NB4 (cell line): ENCODE data around the gene PRAMEF11.

ENCODE experiments used
- DNase-seq: peaks from one replicate; pipeline ENCODE4 v3.0.0; 2010; ENCODE audit warnings: low read depth
- H3K4me3 ChIP-seq: one replicate; pipeline ENCODE4 v1.5.1; 2011; ENCODE audit warnings: mild to moderate bottlenecking, low read depth, low read length, moderate library complexity
- MYC ChIP-seq: IDR thresholded peaks from 2 replicates; pipeline ENCODE4 v1.6.1; 2011; ENCODE audit warnings: low read depth, low read length
- POLR2A ChIP-seq: IDR thresholded peaks from 2 replicates; pipeline ENCODE4 v1.6.1; 2011; ENCODE audit warnings: mild to moderate bottlenecking; ENCODE audit not compliant: insufficient read length; ENCODE audit errors: extremely low read depth
- TF ChIP-seq, protein P1 (sequence below): IDR thresholded peaks from one replicate; pipeline ENCODE4 v1.5.1; 2012; ENCODE audit warnings: low read depth, low read length
- TF ChIP-seq, protein P2 (sequence below): IDR thresholded peaks from 2 replicates; pipeline ENCODE4 v1.6.1; 2011; ENCODE audit warnings: low read depth, low read length

Gene PRAMEF11

DNA sequence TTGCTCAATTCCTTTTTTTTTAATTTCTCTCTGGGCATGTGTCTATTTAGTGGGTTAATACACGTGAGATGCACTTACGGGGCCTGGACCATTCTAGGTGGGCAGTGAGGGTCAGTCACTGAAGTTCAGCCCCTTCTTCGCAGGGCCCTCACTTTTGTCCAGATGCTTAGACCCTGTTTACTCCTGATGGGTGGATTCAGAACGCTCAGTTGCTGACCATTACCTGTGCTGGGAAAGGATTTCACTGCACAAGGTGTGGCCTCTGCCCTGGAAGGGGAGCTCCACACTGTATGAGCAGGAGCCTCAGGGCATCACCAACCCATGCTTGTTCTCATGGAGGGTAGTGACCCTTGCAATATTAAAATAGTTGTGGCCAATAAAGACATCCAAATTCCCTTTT is 53.1 kb downstream of the PRAMEF11 start:
- no peak overlapping the region for H3K4me3 ChIP-seq
- DNase-seq: no peak
- TF ChIP-seq, protein P1, sequence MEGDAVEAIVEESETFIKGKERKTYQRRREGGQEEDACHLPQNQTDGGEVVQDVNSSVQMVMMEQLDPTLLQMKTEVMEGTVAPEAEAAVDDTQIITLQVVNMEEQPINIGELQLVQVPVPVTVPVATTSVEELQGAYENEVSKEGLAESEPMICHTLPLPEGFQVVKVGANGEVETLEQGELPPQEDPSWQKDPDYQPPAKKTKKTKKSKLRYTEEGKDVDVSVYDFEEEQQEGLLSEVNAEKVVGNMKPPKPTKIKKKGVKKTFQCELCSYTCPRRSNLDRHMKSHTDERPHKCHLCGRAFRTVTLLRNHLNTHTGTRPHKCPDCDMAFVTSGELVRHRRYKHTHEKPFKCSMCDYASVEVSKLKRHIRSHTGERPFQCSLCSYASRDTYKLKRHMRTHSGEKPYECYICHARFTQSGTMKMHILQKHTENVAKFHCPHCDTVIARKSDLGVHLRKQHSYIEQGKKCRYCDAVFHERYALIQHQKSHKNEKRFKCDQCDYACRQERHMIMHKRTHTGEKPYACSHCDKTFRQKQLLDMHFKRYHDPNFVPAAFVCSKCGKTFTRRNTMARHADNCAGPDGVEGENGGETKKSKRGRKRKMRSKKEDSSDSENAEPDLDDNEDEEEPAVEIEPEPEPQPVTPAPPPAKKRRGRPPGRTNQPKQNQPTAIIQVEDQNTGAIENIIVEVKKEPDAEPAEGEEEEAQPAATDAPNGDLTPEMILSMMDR: no peak
- TF ChIP-seq MYC (no peak), POLR2A (no peak)
- TF ChIP-seq, protein P2, sequence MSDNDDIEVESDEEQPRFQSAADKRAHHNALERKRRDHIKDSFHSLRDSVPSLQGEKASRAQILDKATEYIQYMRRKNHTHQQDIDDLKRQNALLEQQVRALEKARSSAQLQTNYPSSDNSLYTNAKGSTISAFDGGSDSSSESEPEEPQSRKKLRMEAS: no peak

DNA sequence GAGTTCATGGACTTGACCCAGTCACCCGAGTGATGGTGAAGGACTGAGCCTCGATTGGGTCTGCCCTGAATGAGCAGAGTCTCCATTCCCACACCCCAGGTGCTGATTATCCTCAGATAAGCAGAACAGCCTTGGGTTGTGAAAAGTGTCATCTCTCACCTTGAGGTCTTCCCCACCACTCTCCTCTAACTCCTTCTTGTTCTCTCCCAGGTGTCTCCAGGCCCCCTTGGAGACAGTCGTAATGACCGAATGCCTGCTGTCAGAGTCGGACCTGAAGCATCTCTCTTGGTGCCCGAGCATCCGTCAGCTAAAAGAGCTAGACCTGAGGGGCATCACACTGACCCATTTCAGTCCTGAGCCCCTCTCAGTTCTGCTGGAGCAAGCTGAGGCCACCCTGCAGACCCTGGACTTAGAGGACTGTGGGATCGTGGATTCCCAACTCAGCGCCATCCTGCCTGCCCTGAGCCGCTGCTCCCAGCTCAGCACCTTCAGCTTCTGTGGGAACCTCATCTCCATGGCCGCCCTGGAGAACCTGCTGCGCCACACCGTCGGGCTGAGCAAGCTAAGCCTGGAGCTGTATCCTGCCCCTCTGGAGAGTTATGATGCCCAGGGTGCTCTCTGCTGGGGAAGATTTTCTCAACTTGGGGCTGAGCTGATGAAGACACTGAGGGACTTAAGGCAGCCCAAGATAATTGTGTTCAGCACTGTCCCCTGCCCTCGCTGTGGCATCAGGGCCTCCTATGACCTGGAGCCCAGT is 54.2 kb downstream of the PRAMEF11 start:
- TF ChIP-seq, protein P1: no peak
- TF ChIP-seq, protein P2: no peak
- TF ChIP-seq POLR2A: no peak
- no peak for TF ChIP-seq MYC
- no peak overlapping the region for H3K4me3 ChIP-seq
- no peak for DNase-seq

DNA sequence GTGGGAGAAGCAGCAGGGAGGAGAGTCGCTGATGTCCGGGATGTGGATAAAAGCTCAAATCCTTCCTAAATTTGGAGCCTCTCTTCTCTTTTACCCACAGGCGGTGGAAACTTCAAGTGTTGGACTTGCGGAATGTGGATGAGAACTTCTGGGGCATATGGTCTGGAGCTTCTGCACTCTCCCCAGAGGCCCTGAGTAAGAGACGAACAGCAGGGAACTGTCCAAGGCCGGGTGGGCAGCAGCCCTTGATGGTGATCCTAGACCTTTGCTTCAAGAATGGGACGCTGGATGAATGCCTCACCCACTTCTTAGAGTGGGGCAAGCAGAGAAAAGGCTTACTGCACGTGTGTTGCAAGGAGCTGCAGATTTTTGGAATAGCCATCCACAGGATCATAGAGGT is 55.8 kb downstream of the PRAMEF11 start:
- DNase-seq: no peak
- TF ChIP-seq MYC (no peak), POLR2A (no peak)
- TF ChIP-seq, protein P1: no peak
- TF ChIP-seq, protein P2: no peak
- no peak overlapping the region for H3K4me3 ChIP-seq

DNA sequence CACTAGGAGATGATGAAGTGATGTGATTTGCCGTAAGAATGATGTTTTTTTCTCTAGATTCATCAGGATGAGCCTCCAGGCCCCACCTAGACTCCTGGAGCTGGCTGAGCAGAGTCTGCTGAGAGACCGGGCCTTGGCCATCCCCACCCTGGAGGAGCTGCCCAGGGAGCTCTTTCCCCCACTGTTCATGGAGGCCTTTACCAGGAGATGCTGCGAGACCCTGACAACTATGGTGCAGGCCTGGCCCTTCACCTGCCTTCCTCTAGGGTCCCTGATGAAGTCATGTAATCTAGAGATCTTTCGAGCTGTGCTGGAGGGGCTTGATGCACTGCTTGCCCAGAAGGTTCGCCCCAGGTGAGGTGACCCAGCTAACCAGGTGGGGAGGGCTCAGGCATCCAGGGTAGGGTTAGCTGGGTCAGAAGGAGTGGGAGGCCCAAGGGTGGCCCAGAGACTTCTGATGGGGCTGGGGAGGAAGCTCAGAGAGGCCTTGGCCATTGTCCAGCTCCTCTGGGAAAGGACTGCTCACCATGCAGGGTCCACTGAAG is 56.3 kb downstream of the PRAMEF11 start:
- TF ChIP-seq, protein P1: no peak
- TF ChIP-seq MYC (no peak), POLR2A (no peak)
- TF ChIP-seq, protein P2: no peak
- no peak for DNase-seq
- H3K4me3 ChIP-seq: no peak overlapping the region
